ENCODE data around the gene AOPEP.

The AOPEP gene

DNA sequence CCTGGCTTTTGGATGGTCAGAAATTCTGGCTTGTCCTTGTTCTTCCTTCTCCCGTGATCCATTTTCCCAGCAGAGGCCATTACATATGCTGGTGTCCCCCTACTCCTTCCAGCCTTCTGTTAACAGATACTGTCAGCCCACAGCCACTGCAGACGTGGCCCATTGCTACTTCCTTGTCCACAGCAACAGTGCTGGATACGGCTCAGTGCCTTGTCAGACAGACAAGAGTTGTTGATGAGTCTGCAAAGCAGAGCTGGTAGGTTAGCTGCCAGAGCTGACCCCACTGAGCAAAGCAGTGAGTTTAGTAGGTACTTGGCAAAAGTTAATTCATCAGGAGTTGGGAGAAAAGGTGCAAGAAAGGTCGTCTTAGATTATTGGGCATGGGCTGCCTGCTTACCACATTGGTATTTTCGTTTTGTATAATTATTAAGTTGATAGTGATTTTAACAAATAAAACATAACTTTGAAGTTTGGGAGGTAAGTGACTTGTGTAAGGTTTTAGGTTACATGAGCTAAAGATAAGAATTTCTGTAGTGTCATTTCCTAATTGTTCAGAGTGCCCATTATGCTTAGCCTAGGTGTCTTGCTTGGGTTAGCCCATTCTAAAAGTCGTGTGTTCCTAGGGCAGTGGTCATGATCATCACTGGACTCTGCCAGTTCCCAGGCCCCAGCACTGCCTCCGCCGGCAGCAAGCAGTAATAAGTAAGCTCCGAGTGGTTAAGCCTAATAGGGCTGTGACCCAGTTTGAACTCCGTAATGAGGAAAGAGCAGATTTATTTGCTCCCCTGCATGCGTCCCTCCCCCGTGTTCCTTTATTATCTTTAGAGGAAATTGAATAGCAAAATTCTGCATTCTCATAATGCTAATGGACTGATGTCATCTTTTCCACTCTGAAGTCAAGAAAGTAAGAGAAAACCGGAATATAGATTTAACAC is 299.0 kb downstream of the AOPEP start:
- no peak for DNase-seq

DNA sequence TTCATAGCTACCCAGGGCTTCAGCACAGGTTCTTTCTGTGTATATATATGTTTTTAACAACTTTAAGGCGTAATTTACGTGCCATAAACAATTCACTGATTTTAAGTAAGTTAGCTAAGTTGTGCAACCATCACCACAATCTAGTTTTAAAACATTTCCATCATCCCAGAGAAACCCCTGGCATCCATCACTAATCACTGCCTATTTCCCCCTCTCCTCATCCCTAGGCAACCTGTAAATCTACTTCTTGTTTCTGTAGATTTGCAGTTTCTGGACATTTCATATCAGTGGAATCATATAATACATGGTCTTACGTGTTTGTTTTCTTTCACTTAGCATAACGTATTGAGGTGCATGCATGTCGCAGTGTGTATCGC is 299.6 kb downstream of the AOPEP start:
- no peak for DNase-seq

- DNase-seq, result no peak
Observed at GRCh38 chr9:95027914-95028852, 301.7 kb downstream of the AOPEP start.

- no peak for DNase-seq
Observed at GRCh38 chr9:95028853-95029219, 302.3 kb downstream of the AOPEP start.

DNA sequence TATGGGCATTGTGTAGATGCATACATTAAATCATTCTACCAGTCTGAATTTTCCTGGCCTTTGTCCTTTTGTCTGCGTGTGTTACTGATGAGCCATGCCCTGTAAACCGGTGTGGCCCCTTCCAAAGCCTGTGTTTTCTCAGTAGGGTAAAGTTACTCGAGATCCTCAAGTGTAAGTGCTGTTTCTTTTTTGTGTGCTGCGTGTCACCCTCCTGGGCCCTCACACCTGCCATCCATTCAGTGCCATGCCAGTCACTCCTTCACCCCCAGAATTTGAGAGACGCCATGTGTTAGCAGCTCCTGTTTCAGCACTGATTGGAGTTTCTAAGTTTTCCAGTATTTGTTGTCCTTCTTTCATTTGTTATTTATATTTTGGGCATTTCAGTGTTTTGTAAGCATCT is 302.8 kb downstream of the AOPEP start:
- no peak for DNase-seq

DNA sequence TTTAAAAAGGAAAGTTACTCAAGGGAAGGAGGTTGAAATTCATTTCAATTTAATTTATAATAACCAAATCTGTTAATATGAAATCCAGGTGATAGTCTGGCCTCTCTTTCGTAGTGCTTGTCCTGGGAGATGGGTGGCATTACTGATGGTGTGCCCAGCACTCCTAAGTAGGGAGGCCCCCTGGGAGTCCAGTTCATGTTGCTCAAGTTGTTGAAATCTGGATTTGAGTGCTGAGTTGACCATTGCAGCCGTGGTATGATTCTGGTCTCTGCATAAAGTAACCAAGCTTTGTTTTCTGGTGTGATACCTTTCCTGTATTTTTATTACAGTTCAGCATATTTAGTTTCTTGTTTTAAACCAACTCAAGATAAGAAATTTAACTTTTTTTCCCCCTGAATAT is 303.2 kb downstream of the AOPEP start:
- DNase-seq, result no peak

DNA sequence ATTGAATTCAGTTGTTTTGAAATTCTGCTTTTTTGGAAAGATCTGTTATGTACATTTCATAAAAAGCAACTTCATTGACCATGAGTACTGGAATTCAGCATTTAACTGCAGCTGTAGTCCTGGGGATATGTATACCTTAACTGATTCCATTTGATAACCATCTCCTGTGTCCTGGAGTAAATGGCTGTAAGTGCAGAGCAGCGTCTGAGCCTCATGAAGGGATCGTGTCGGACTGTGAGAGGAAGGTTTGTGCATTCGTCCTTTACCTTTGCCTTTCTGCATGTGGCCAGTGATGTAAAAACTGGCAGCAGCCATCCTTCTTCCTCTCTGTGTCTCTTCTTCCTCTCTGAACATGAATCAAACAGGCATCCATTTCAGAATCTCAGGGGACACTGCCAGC is 303.8 kb downstream of the AOPEP start:
- no peak for DNase-seq

- no peak for DNase-seq
Observed at GRCh38 chr9:95030920-95031642, 304.6 kb downstream of the AOPEP start.

- no peak for DNase-seq
Observed at GRCh38 chr9:95031711-95032461, 305.4 kb downstream of the AOPEP start.

DNA sequence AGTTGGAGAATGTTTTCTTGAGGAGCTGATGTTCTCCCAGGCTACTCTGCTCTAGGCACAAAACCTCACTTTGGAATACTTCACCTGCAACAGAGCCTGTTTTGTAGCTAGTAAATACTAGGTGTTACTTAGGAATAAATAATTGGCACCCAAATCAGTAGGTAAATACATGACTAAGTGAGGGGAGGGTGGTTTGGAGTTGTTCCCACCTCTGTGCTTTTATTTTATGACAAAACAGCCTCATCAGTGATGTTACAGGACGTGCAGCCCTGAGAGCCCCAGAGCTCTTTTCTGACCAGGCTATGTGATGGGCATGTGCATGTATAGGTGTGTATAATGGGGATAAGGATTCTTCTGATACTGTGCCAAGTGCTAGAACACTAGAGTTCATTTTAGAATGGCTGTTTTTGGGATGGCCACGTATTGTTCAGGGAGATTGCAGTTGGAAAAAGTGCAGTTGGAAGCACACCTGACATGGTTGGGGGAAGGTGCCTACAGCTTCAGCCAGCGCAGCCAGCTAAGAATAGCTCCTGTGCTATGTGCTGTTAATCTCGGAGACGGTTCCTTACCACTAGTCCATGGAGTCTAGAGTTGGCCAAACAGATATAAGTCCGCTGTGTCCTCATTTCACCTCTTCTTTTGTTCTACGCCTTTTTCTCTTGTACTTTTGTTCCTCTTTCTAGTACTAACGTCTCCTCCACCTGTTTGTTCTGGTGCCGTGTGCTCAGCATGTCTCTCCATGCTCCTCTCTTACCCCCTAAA is 306.3 kb downstream of the AOPEP start:
- DNase-seq, result no peak

DNA sequence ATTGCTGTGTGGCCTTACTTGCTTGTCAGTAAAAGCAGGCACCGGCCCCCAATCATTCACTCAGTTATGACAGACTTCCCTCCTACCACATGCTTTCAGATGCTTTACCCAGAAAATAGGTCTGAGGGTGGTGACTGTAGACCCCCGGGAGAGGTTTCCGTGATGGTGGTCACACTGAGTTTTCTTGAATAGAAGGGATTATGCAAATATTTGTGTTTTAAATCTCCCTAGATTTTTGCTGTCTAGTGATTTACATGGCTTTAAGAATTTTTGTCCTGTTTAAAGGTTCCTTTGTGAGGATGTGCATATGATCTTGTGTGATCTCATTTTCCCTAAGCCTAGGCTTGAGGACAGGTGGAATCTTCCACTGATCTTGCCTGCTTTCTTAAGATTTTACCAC is 309.3 kb downstream of the AOPEP start:
- no peak for DNase-seq

DNA sequence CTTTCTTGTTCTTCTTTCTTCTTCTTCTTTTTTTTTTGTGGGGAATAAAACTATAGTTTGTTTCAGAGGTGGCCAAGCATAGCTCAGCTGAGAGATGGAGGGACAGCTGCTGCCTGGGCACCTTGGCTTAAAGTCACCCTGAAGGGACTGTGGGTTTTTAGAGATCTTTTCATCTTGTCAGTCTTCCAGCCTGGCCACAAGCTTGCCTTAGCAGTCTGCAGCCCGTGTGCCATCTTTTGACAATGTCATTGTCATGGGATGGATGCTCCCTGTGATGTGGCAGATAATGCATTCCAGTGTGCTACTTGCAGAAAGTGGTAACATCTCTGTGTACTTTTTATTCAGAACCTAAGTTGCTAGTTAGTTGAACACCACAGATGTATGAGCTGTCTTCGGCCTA is 310.2 kb downstream of the AOPEP start:
- no peak for DNase-seq

DNA sequence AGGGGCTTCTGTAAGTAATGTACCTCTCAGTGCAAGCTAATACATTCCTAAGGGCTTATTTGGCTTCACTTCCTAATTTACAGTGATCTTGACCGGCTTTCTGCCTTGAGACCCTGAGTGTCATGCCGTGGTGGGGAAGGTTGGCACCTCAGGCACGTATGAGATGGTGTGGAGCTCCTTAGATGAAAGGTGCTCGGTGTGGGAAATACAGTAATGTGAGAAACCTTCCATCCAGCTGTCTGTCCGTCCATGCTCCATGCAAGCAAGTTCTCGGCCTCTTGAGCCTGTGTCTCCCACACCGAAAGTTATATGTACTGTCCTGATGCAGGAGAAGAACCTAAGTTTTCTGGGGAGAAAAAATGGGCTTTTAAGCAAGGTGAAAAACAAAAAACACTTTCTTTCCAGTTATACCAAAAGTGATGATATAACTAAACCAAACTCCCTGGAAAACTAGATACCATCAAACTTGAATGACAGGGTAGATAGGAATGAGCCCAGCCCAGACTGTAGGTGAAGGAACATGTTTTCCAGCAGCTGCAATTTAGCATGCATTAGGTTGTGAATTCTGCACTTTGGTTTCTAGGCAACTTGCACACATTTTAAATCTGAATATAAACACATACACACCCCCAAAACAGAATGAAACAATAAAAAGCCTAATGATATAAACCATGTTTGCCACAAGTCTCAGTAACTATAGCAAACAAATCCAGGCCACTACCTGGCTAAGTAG is 311.5 kb downstream of the AOPEP start:
- DNase-seq, result no peak

DNA sequence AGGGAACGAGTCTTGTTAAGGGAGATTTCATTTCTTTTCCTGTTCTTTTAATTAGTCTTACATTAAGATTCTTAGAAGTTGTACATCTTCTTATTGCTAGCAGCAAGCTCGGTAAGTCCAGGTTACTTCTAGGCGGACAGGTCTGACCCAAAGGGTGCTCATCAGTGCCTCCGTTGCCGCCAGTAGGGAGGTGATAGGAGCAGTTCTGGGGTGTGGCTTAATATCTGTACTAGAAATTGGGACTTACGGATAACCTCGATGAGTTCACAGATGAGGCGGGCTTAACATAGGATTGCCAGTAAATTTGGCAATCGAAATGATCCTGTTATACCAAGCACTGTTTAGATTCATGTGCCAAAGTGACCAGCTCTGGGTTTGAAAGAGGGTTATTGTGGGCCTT is 312.2 kb downstream of the AOPEP start:
- DNase-seq, result no peak

- DNase-seq, result no peak
Observed at GRCh38 chr9:95040106-95040505, 313.6 kb downstream of the AOPEP start.

DNA sequence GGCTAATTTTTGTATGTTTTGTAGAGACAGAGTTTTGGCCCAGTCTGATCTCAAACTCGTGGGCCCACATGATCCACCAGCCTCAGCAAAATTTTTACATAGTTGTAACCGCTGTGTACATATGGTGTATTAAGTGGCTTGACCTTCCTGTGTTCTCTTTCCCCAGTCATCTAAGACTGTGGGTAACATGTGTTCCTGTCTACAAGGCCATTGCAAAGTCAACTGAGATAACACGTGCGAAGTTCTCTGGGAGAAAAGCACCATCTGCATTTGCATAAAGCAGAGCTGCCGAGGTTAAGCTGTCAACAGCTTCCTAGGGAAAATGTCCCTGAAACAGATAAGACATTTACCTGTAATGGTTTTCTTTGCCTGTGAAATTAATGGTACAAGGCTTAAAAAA is 317.3 kb downstream of the AOPEP start:
- DNase-seq, result no peak

DNA sequence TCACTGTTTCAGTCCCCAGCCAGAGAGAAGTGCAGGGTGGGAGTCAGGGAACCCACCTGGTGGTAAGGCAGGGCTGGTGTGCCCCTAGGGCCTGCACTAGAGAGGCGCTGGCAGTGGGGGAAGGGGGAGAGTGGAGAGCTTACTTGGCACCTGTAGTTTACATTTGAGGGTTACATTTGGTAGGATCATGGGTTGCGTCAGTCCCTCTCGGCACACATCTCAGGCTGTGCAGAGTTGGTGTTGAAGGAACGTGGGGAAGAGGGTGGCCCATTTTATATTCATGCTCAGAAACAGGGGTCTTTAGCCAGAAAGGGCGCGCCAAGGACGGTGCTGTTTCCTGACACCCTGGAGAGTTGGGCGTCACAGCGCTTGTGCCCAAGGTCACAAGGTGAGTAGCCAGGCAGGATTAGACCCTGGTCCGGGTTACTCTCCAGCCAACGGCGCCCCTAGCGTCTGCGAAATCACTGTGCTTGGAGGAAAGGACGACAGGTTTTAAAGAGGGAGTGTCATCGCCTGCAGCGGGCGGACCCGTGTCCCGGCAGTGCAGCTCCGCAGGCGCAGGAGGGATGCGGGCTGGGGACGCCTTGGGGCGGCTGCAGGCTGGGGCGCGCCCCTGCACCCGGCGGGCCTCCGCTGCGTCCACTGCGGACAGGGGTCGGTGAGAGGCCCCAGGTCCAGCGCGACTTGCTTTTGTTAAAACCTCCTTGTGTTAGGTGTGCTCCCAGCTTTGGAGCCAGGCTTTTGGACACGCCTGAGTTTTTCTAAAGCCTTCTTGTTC is 318.4 kb downstream of the AOPEP start:
- DNase-seq, result no peak

GRCh38 chr9:95045751-95046150 is 319.3 kb downstream of the AOPEP start:
- no peak for DNase-seq

- DNase-seq, result no peak
Observed at GRCh38 chr9:95047452-95048224, 321.1 kb downstream of the AOPEP start.

All from activated CD4-positive, alpha-beta T cell treated with anti-CD3 and anti-CD28 coated beads for 48 hours (primary cell).